ENCODE measurements around the gene TACC2. TPM values are rescaled to one million over a fixed set of nuclear protein-coding genes. Genes with fewer than 3 reads are reported as not detected.

Gene TACC2
- total RNA-seq, 1 donor from 2014 or later = 10.7 TPM

DNA sequence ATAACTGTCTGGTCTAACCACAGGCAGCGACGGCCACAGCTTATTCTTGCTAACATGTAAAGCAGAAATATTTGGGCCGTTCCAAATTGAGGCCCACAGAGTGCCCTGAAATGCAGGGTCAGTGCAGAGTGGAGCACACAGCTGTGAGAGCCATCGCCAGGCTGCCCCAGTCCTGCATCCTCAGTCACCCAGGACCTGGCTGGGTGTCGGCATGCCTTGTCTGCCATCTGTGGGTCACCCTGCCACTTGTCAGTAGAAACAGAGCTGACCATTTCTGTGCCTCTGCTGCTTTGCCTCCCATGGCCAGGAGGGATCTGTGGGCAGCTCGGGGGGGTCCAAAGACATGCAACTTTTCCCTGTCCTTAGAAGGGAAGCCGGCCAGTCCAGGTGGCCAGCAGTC is 224.8 kb downstream of the TACC2 start:
- no peaks in the 10 kb centered on the region for H4K20me1 ChIP-seq (ENCODE audit: low read depth)
- H3K9ac ChIP-seq = no peak overlapping the region
- no peak overlapping the region for H3K4me3 Mint-ChIP-seq
- no peaks in the 10 kb centered on the region for H3K27me3 Mint-ChIP-seq (ENCODE audit: insufficient read depth, low read depth)
- H3K36me3 Mint-ChIP-seq = peaks cover 49% of the 10 kb centered on the region
- no peaks in the 10 kb centered on the region for H3K9me3 ChIP-seq (ENCODE audit: low read depth)
- no peak overlapping the region for H2AFZ ChIP-seq (replicated peaks)
- TF ChIP-seq EZH2phosphoT487 (IDR thresholded peaks at IDR 0.05) = no peak
- TF ChIP-seq, protein P1, sequence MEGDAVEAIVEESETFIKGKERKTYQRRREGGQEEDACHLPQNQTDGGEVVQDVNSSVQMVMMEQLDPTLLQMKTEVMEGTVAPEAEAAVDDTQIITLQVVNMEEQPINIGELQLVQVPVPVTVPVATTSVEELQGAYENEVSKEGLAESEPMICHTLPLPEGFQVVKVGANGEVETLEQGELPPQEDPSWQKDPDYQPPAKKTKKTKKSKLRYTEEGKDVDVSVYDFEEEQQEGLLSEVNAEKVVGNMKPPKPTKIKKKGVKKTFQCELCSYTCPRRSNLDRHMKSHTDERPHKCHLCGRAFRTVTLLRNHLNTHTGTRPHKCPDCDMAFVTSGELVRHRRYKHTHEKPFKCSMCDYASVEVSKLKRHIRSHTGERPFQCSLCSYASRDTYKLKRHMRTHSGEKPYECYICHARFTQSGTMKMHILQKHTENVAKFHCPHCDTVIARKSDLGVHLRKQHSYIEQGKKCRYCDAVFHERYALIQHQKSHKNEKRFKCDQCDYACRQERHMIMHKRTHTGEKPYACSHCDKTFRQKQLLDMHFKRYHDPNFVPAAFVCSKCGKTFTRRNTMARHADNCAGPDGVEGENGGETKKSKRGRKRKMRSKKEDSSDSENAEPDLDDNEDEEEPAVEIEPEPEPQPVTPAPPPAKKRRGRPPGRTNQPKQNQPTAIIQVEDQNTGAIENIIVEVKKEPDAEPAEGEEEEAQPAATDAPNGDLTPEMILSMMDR (IDR thresholded peaks at IDR 0.05) = peak; percentile 23
- no peak overlapping the region for H3K4me3 ChIP-seq
- H3K9me3 Mint-ChIP-seq = no peaks in the 10 kb centered on the region
- H3K4me1 ChIP-seq = no peaks in the 10 kb centered on the region
- peak; percentile 39 for DNase-seq (ENCODE audit: low spot score)
- no peaks in the 10 kb centered on the region for H3K36me3 ChIP-seq
- no peak overlapping the region for H3K27ac ChIP-seq
- H3K4me2 ChIP-seq = no peak overlapping the region
- no peaks in the 10 kb centered on the region for H3K27me3 ChIP-seq
- peaks cover 6% of the 10 kb centered on the region for H3K4me1 Mint-ChIP-seq
- no peak overlapping the region for H3K27ac Mint-ChIP-seq
- no peaks in the 10 kb centered on the region for H3F3A ChIP-seq (ENCODE audit: low read depth)
- no peaks in the 10 kb centered on the region for H3K79me2 ChIP-seq (ENCODE audit: low read depth)

GRCh38 chr10:122216047-122216446 is 227.1 kb downstream of the TACC2 start:
- Mint-ChIP-seq H3K4me3 (no peak overlapping the region), H3K36me3 (peaks cover 40% of the 10 kb centered on the region), H3K27me3 (ENCODE audit: insufficient read depth, low read depth) (no peaks in the 10 kb centered on the region), H3K4me1 (peaks cover 6% of the 10 kb centered on the region), H3K9me3 (no peaks in the 10 kb centered on the region), H3K27ac (no peak overlapping the region)
- Histone ChIP-seq H3K9ac (no peak overlapping the region), H3F3A (ENCODE audit: low read depth) (no peaks in the 10 kb centered on the region), H3K79me2 (ENCODE audit: low read depth) (no peaks in the 10 kb centered on the region), H3K4me1 (no peaks in the 10 kb centered on the region), H2AFZ (replicated peaks) (no peak overlapping the region), H3K4me3 (no peak overlapping the region), H3K27me3 (no peaks in the 10 kb centered on the region), H3K4me2 (no peak overlapping the region), H4K20me1 (ENCODE audit: low read depth) (no peaks in the 10 kb centered on the region), H3K36me3 (no peaks in the 10 kb centered on the region), H3K9me3 (ENCODE audit: low read depth) (no peaks in the 10 kb centered on the region), H3K27ac (no peak overlapping the region)
- TF ChIP-seq EZH2 (IDR thresholded peaks at IDR 0.05) = no peak
- no peak for TF ChIP-seq EZH2phosphoT487 (IDR thresholded peaks at IDR 0.05)
- TF ChIP-seq, protein P1 (IDR thresholded peaks at IDR 0.05) = no peak
- DNase-seq (ENCODE audit: low spot score) = no peak

DNA sequence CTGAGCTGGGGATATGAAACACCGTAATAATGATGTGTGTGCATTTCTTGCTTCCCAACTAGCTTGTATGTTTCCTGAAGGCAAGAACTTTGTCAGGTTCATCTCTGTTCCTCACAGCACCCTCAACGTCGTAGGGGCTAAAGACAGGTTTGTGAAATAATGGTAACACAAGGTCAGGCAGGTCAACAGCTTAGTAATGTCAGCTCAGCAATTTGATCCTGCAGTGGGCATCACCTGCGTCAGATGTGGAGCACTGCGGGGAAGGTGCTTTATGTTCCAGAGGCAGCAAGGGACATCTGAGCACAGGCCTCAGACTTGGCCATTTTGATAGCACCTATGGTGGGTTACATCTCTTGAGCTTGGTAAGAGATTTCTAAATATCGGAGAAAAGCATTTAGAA is 230.4 kb downstream of the TACC2 start:
- H3K27ac ChIP-seq = no peak overlapping the region
- Mint-ChIP-seq H3K9me3 (no peaks in the 10 kb centered on the region), H3K27me3 (ENCODE audit: insufficient read depth, low read depth) (no peaks in the 10 kb centered on the region), H3K36me3 (peaks cover 25% of the 10 kb centered on the region), H3K4me1 (no peaks in the 10 kb centered on the region), H3K27ac (no peak overlapping the region), H3K4me3 (no peak overlapping the region)
- no peak overlapping the region for H3K9ac ChIP-seq
- H3K4me1 ChIP-seq = no peaks in the 10 kb centered on the region
- H3F3A ChIP-seq (ENCODE audit: low read depth) = no peaks in the 10 kb centered on the region
- H4K20me1 ChIP-seq (ENCODE audit: low read depth) = no peaks in the 10 kb centered on the region
- no peak overlapping the region for H2AFZ ChIP-seq (replicated peaks)
- no peak overlapping the region for H3K4me2 ChIP-seq
- no peaks in the 10 kb centered on the region for H3K79me2 ChIP-seq (ENCODE audit: low read depth)
- H3K9me3 ChIP-seq (ENCODE audit: low read depth) = no peaks in the 10 kb centered on the region
- TF ChIP-seq, protein P1 (IDR thresholded peaks at IDR 0.05) = no peak
- no peak for TF ChIP-seq EZH2phosphoT487 (IDR thresholded peaks at IDR 0.05)
- no peak for TF ChIP-seq EZH2 (IDR thresholded peaks at IDR 0.05)
- H3K36me3 ChIP-seq = no peaks in the 10 kb centered on the region
- no peak overlapping the region for H3K4me3 ChIP-seq
- DNase-seq (ENCODE audit: low spot score) = no peak
- H3K27me3 ChIP-seq = no peaks in the 10 kb centered on the region
